OCI-LY7 (cell line): ENCODE results near the gene MEGF6. TPM values are rescaled to one million over a fixed set of nuclear protein-coding genes. Genes with fewer than 3 reads are reported as not detected.

Experiments
- BruUV-seq: library from RNA; stranded (reverse); fragments of 400-500 nt; replicated peaks from 2 replicates; lab custom pipeline; 2021; lab: Mats Ljungman, UMichigan
- CTCF ChIA-PET: fragments of 300-600 bp; sonication (Branson Sonifier 250); formaldehyde crosslinking; loops from one replicate; lab custom pipeline; 2022; ENCODE audit warnings: antibody characterized with exemption; ENCODE audit not compliant: unreplicated experiment; lab: Charles Lee
- POLR2A ChIA-PET: fragments of 300-600 bp; sonication (Branson Sonifier 250); formaldehyde crosslinking; loops from one replicate; lab custom pipeline; 2022; ENCODE audit warnings: antibody characterized with exemption; lab: Charles Lee
- DNase-seq: peaks from one replicate; pipeline ENCODE4 v3.0.0-alpha.2; 2015; ENCODE audit warnings: low spot score
- H2AFZ ChIP-seq: fragments of 200-600 bp; sonication (generic), shearing (Covaris generic); 2 replicates; pipeline ENCODE4 v1.6.1; 2014; ENCODE audit warnings: mild to moderate bottlenecking, antibody characterized with exemption, low read length, moderate library complexity
- H3K27ac ChIP-seq: fragments of 200-600 bp; sonication (generic); 2 replicates; pipeline ENCODE4 v1.5.1; 2014; ENCODE audit warnings: mixed run types, low read depth, mild to moderate bottlenecking, moderate library complexity, low read length, inconsistent platforms; ENCODE audit not compliant: poor library complexity, severe bottlenecking
- H3K36me3 ChIP-seq: fragments of 200-600 bp; sonication (generic); 2 replicates; pipeline ENCODE4 v1.6.1; 2014; ENCODE audit warnings: mild to moderate bottlenecking, antibody characterized with exemption, low read length, moderate library complexity, mixed read lengths; ENCODE audit not compliant: insufficient read depth
- H3K4me1 ChIP-seq: fragments of 200-600 bp; sonication (generic); 2 replicates; pipeline ENCODE4 v1.5.1; 2014; ENCODE audit warnings: mild to moderate bottlenecking, low read length; ENCODE audit not compliant: insufficient read depth, poor library complexity, severe bottlenecking
- H3K4me2 ChIP-seq: fragments of 200-600 bp; sonication (generic); 2 replicates; pipeline ENCODE4 v1.6.1; 2014; ENCODE audit warnings: mild to moderate bottlenecking, low read length
- H3K4me3 ChIP-seq: fragments of 200-600 bp; sonication (generic); 2 replicates; pipeline ENCODE4 v1.5.1; 2014; ENCODE audit warnings: mild to moderate bottlenecking, low read depth, low read length; ENCODE audit not compliant: poor library complexity, severe bottlenecking
- H3K79me2 ChIP-seq: fragments of 200-600 bp; sonication (generic); 2 replicates; pipeline ENCODE4 v1.6.1; 2016; ENCODE audit warnings: low read depth, mild to moderate bottlenecking, low read length, moderate library complexity, mixed read lengths; ENCODE audit not compliant: insufficient read depth
- H3K9me2 ChIP-seq: fragments of 200-600 bp; sonication (generic); 2 replicates; pipeline ENCODE4 v1.6.1; 2016; ENCODE audit warnings: mild to moderate bottlenecking, low read length, mixed read lengths; ENCODE audit not compliant: insufficient read depth
- H3K9me3 ChIP-seq: fragments of 200-600 bp; sonication (generic); 2 replicates; pipeline ENCODE4 v1.6.1; 2014; ENCODE audit warnings: mild to moderate bottlenecking, mixed run types, low read length, mixed read lengths
- H4K20me1 ChIP-seq: fragments of 200-600 bp; sonication (generic); 2 replicates; pipeline ENCODE4 v1.6.1; 2014; ENCODE audit warnings: mild to moderate bottlenecking, antibody characterized with exemption, low read length, moderate library complexity, mixed read lengths; ENCODE audit not compliant: insufficient read depth
- CTCF ChIP-seq: fragments of 200-600 bp; sonication (generic); conservative IDR thresholded peaks from 2 replicates; pipeline ENCODE4 v1.5.1; 2014; ENCODE audit warnings: mild to moderate bottlenecking, antibody characterized with exemption, low read length, moderate library complexity, mixed read lengths
- EZH2phosphoT487 ChIP-seq: fragments of 200-600 bp; sonication (generic); IDR thresholded peaks from 2 replicates; pipeline ENCODE4 v1.6.1; 2018; ENCODE audit warnings: low read depth, borderline replicate concordance, mild to moderate bottlenecking, mixed run types, antibody characterized with exemption, low read length, moderate library complexity, mixed read lengths
- intact Hi-C: fragments of 100-400 bp; cut with micrococcal nuclease; formaldehyde crosslinking; loops from one replicate; pipeline ENCODE4 v1.10.0; 2022; ENCODE audit not compliant: unreplicated experiment
- total RNA-seq, 2 experiments: library from RNA; depleted of rRNA in 1 of 2; stranded (reverse); fragments of >200 nt in 1 of 2; shearing (Covaris generic) in 1 of 2; gene quantifications; 2 replicates each; pipeline ENCODE4 v1.2.3, GENCODE V29; 2014 to 2022

The MEGF6 gene
- total RNA-seq, 2 experiments from 2014 or later: 0.15 to 0.32 TPM

- no peak overlapping the region for H3K4me2 ChIP-seq
- H2AFZ ChIP-seq: no peak overlapping the region
- intact Hi-C loops: loop anchor here (10.0 kb wide), 1 partner anchor 74 kb away; no protein-coding TSS in a partner anchor
- ChIA-PET POLR2A (no interaction called here), CTCF (interaction anchor here (1.1 kb wide), 1 partner anchor 51 kb away, joined by 3 read pairs; no protein-coding TSS in a partner anchor)
- BruUV-seq: no TSS peak
- H4K20me1 ChIP-seq: no peaks in the 10 kb centered on the region
- no peaks in the 10 kb centered on the region for H3K9me3 ChIP-seq
- H3K36me3 ChIP-seq: no peaks in the 10 kb centered on the region
- no peaks in the 10 kb centered on the region for H3K9me2 ChIP-seq
- TF ChIP-seq EZH2phosphoT487: no peak
- no peak for TF ChIP-seq CTCF
- no peak overlapping the region for H3K27ac ChIP-seq
- no peaks in the 10 kb centered on the region for H3K4me1 ChIP-seq
- no peak for DNase-seq
- no peaks in the 10 kb centered on the region for H3K79me2 ChIP-seq
- H3K4me3 ChIP-seq: no peak overlapping the region
Measured at GRCh38 chr1:3568815-3569435, 42.4 kb downstream of the MEGF6 start.

- intact Hi-C loops: loop anchor here (10.0 kb wide), 1 partner anchor 72 kb away; no protein-coding TSS in a partner anchor
- CTCF ChIA-PET: no interaction called here
- Histone ChIP-seq H3K9me3 (no peaks in the 10 kb centered on the region), H3K27ac (no peak overlapping the region), H4K20me1 (no peaks in the 10 kb centered on the region), H3K4me1 (no peaks in the 10 kb centered on the region), H3K4me3 (no peak overlapping the region), H3K36me3 (no peaks in the 10 kb centered on the region), H3K79me2 (no peaks in the 10 kb centered on the region), H2AFZ (no peak overlapping the region), H3K4me2 (no peak overlapping the region), H3K9me2 (no peaks in the 10 kb centered on the region)
- no peak for TF ChIP-seq EZH2phosphoT487
- TF ChIP-seq CTCF: no peak
- DNase-seq: no peak
- POLR2A ChIA-PET: no interaction called here
- BruUV-seq: no TSS peak
Measured at GRCh38 chr1:3566951-3567804, 44.1 kb downstream of the MEGF6 start.
